ENCODE measurements around the gene FEM1A. TPM values are rescaled to one million over a fixed set of nuclear protein-coding genes. Genes with fewer than 3 reads are reported as not detected.

Gene FEM1A
- total and polyA plus RNA-seq, 2 of the 13 experiments (the other 11 are each of a cell fraction or from before 2014, with no cell fraction given), result 3.2 to 10.8 TPM

DNA sequence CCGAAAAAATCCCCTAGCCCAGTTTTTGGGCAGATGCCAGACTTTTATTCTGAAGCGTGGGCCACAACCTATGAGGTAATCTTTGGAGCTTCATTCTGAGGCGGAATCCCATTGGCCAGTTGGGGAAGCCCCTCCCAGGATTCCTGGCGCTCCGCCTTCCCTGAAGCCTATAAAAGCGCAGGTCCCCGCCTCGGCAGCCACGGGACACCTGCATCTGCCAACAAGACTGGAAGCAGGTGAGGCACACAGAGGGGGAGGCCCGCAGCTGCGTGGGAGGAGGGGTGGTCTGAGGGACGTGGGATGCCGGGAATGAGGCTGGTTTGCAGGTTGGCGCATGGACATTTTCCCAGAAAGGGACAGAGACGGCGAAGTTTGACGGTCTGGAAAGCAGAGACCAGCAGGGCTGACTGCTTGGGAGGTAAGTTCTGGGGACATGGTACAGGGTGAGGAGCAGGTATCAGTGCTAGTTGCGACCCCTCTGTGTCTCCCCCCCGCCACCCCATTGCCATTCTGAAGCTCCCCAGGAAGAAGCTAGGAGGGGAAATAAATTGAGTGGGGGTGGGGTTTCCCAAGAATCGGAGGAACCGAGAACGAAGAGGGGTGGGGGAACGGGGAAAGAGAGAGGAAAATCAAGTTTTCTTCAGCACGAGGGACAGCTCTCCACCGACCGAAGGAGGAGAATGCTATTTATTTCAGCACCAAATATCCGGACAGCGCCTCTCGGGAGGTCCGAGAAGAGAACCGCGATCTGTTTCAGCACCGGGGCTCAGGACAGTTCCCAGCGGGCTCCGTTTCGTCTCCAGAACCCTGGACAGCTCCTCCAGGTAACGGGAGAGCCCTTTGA, 22.4 kb upstream of the FEM1A start (continued):
- TF ChIP-seq, protein P1, sequence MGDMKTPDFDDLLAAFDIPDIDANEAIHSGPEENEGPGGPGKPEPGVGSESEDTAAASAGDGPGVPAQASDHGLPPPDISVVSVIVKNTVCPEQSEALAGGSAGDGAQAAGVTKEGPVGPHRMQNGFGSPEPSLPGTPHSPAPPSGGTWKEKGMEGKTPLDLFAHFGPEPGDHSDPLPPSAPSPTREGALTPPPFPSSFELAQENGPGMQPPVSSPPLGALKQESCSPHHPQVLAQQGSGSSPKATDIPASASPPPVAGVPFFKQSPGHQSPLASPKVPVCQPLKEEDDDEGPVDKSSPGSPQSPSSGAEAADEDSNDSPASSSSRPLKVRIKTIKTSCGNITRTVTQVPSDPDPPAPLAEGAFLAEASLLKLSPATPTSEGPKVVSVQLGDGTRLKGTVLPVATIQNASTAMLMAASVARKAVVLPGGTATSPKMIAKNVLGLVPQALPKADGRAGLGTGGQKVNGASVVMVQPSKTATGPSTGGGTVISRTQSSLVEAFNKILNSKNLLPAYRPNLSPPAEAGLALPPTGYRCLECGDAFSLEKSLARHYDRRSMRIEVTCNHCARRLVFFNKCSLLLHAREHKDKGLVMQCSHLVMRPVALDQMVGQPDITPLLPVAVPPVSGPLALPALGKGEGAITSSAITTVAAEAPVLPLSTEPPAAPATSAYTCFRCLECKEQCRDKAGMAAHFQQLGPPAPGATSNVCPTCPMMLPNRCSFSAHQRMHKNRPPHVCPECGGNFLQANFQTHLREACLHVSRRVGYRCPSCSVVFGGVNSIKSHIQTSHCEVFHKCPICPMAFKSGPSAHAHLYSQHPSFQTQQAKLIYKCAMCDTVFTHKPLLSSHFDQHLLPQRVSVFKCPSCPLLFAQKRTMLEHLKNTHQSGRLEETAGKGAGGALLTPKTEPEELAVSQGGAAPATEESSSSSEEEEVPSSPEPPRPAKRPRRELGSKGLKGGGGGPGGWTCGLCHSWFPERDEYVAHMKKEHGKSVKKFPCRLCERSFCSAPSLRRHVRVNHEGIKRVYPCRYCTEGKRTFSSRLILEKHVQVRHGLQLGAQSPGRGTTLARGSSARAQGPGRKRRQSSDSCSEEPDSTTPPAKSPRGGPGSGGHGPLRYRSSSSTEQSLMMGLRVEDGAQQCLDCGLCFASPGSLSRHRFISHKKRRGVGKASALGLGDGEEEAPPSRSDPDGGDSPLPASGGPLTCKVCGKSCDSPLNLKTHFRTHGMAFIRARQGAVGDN (CRISPR knock-in tag; IDR thresholded peaks at IDR 0.05), result peak; percentile 83
- TF ChIP-seq KDM5A (IDR thresholded peaks at IDR 0.05; ENCODE audit: borderline replicate concordance, low read length) (no peak), ZNF782 (CRISPR knock-in tag; IDR thresholded peaks at IDR 0.05; ENCODE audit: borderline replicate concordance) (peak; percentile 100), ZNF138 (CRISPR knock-in tag; IDR thresholded peaks at IDR 0.05; ENCODE audit: low read depth) (peak; percentile 100), ZNF143 (CRISPR knock-in tag; IDR thresholded peaks at IDR 0.05) (peak; percentile 78), MEIS2 (CRISPR knock-in tag; IDR thresholded peaks at IDR 0.05) (peak; percentile 100), NFYB (CRISPR knock-in tag; IDR thresholded peaks at IDR 0.05) (peak; percentile 79), SIX1 (CRISPR knock-in tag; IDR thresholded peaks at IDR 0.05; ENCODE audit: borderline replicate concordance) (peak; percentile 98), ZFY (CRISPR knock-in tag; IDR thresholded peaks at IDR 0.05) (peak; percentile 92), RORA (CRISPR knock-in tag; IDR thresholded peaks at IDR 0.05) (peak; percentile 99; the same call in 1 of the 2 replicates), SP1 (IDR thresholded peaks at IDR 0.05) (no peak), SP1 (CRISPR knock-in tag; IDR thresholded peaks at IDR 0.05) (peak; percentile 95), GATAD2A (CRISPR knock-in tag; IDR thresholded peaks at IDR 0.05) (peak; percentile 99)
- TF ChIP-seq, protein P2, sequence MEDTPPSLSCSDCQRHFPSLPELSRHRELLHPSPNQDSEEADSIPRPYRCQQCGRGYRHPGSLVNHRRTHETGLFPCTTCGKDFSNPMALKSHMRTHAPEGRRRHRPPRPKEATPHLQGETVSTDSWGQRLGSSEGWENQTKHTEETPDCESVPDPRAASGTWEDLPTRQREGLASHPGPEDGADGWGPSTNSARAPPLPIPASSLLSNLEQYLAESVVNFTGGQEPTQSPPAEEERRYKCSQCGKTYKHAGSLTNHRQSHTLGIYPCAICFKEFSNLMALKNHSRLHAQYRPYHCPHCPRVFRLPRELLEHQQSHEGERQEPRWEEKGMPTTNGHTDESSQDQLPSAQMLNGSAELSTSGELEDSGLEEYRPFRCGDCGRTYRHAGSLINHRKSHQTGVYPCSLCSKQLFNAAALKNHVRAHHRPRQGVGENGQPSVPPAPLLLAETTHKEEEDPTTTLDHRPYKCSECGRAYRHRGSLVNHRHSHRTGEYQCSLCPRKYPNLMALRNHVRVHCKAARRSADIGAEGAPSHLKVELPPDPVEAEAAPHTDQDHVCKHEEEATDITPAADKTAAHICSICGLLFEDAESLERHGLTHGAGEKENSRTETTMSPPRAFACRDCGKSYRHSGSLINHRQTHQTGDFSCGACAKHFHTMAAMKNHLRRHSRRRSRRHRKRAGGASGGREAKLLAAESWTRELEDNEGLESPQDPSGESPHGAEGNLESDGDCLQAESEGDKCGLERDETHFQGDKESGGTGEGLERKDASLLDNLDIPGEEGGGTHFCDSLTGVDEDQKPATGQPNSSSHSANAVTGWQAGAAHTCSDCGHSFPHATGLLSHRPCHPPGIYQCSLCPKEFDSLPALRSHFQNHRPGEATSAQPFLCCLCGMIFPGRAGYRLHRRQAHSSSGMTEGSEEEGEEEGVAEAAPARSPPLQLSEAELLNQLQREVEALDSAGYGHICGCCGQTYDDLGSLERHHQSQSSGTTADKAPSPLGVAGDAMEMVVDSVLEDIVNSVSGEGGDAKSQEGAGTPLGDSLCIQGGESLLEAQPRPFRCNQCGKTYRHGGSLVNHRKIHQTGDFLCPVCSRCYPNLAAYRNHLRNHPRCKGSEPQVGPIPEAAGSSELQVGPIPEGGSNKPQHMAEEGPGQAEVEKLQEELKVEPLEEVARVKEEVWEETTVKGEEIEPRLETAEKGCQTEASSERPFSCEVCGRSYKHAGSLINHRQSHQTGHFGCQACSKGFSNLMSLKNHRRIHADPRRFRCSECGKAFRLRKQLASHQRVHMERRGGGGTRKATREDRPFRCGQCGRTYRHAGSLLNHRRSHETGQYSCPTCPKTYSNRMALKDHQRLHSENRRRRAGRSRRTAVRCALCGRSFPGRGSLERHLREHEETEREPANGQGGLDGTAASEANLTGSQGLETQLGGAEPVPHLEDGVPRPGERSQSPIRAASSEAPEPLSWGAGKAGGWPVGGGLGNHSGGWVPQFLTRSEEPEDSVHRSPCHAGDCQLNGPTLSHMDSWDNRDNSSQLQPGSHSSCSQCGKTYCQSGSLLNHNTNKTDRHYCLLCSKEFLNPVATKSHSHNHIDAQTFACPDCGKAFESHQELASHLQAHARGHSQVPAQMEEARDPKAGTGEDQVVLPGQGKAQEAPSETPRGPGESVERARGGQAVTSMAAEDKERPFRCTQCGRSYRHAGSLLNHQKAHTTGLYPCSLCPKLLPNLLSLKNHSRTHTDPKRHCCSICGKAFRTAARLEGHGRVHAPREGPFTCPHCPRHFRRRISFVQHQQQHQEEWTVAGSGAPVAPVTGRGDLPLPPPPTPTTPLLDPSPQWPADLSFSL (CRISPR knock-in tag; IDR thresholded peaks at IDR 0.05), result peak; percentile 94
- TF ChIP-seq, protein P3, sequence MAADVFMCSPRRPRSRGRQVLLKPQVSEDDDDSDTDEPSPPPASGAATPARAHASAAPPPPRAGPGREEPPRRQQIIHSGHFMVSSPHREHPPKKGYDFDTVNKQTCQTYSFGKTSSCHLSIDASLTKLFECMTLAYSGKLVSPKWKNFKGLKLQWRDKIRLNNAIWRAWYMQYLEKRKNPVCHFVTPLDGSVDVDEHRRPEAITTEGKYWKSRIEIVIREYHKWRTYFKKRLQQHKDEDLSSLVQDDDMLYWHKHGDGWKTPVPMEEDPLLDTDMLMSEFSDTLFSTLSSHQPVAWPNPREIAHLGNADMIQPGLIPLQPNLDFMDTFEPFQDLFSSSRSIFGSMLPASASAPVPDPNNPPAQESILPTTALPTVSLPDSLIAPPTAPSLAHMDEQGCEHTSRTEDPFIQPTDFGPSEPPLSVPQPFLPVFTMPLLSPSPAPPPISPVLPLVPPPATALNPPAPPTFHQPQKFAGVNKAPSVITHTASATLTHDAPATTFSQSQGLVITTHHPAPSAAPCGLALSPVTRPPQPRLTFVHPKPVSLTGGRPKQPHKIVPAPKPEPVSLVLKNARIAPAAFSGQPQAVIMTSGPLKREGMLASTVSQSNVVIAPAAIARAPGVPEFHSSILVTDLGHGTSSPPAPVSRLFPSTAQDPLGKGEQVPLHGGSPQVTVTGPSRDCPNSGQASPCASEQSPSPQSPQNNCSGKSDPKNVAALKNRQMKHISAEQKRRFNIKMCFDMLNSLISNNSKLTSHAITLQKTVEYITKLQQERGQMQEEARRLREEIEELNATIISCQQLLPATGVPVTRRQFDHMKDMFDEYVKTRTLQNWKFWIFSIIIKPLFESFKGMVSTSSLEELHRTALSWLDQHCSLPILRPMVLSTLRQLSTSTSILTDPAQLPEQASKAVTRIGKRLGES (CRISPR knock-in tag; IDR thresholded peaks at IDR 0.05; ENCODE audit: borderline replicate concordance), result peak; percentile 100
